Renal cortex interstitium (tissue), 11 donors: ENCODE measurements around the gene SCO2. TPM values are rescaled to one million over a fixed set of nuclear protein-coding genes. Genes with fewer than 3 reads are reported as not detected.
"Not testable (repeated sequence)": the region's sequence is repeated elsewhere in the genome, so short reads cannot be mapped to it uniquely, and the experiment has no call there.

Experiments used
- DNase-seq, 11 donors: peaks; one replicate each; pipeline ENCODE4 v3.0.0-alpha.2; 2013; ENCODE audit warnings: low read depth in 9 of 11, low spot score in 4 of 11; ENCODE audit errors: extremely low read depth in 1 of 11
- polyA plus RNA-seq, 3 donors: library from polyadenylated mRNA; unstranded; fragments of 120-200 nt; gene quantifications; one replicate each; pipeline ENCODE4 v1.2.1, GENCODE V29; 2013; ENCODE audit not compliant: insufficient read length in 3 of 3

The SCO2 gene
- polyA plus RNA-seq, 3 donors, result 1.0 to 5.2 (median 1.9) TPM

GRCh38 chr22:50540381-50540780 lies 15.0 kb upstream of the SCO2 start:
- no peak for DNase-seq

GRCh38 chr22:50537765-50538164 lies 12.4 kb upstream of the SCO2 start:
- DNase-seq, result no peak

GRCh38 chr22:50536226-50536625 lies 10.8 kb upstream of the SCO2 start:
- no peak for DNase-seq

- DNase-seq, result no peak
These were observed 9.7 kb upstream of the SCO2 start for GRCh38 chr22:50535113-50535512.

GRCh38 chr22:50533856-50534711 lies 8.7 kb upstream of the SCO2 start:
- not testable (repeated sequence) for DNase-seq

GRCh38 chr22:50532824-50533796 lies 7.7 kb upstream of the SCO2 start:
- DNase-seq, result no peak

GRCh38 chr22:50531962-50532674 lies 6.7 kb upstream of the SCO2 start:
- DNase-seq, result no peak

- DNase-seq, result no peak
These were observed 6.2 kb upstream of the SCO2 start for GRCh38 chr22:50531546-50531961.

GRCh38 chr22:50530877-50531545 lies 5.6 kb upstream of the SCO2 start:
- DNase-seq, result no peak

GRCh38 chr22:50530580-50530876 lies 5.1 kb upstream of the SCO2 start:
- DNase-seq, result no peak

GRCh38 chr22:50529897-50530579 lies 4.6 kb upstream of the SCO2 start, which contains the start of gene TYMP:
Gene TYMP, minus strand, starts transcription at chr22:50530012. Its CDS starts 303 bp downstream, at chr22:50529709.
- no peak for DNase-seq

- no peak for DNase-seq
These were observed 4.1 kb upstream of the SCO2 start for GRCh38 chr22:50529416-50529896.

GRCh38 chr22:50528682-50529415 lies 3.5 kb upstream of the SCO2 start:
- DNase-seq, result no peak

GRCh38 chr22:50527921-50528681 lies 2.7 kb upstream of the SCO2 start:
- DNase-seq, result no peak

GRCh38 chr22:50526834-50527801 lies 1.7 kb upstream of the SCO2 start:
- DNase-seq, result no peak
